Measurements from ENCODE around the gene CALML4.

Gene CALML4

GRCh38 chr15:68145706-68146105 lies 59.4 kb downstream of the CALML4 start:
- DNase-seq (ENCODE audit: low read depth, low spot score): no peak

DNA sequence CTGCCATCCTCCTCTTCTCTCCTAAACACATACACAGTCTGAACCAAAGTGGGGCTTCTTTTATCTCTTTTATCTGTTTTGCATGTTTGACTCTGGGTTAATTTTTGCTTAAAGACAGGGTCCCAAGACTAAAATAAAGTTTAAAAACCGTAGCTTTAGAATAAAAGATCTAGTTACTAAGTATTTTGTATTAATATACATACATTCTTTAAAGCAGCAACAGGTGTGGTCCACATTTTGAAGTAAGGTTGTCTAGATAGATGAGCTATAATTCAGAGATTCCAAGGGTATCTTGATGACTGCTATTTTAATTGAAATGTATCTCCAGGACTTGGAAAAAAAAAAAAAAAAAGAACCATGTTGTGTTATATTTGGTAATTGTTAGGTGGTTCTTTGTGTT lies 61.3 kb downstream of the CALML4 start:
- no peak for DNase-seq (ENCODE audit: low read depth, low spot score)

DNA sequence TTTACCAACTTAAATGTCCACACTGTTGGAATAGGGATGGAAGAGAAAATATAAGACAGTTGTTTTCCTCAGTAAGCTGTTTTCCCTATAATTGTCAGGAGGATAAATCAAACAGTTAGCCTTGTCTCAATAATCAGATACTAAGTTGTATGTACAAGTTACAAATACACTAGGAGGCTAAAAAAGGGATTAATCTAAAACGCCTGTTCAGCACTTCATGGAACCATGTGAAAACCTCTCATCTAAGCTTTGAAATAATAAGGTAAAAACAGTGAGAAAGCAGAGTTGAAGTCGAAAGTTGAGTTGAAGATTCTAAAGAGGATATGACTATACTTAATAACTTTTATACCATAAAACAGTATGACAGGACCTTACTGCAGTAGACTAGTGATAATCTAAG lies 62.0 kb downstream of the CALML4 start:
- no peak for DNase-seq (ENCODE audit: low read depth, low spot score)
